Astrocyte of the hippocampus (primary cell): Measurements from ENCODE around the gene ZNF516.
A peak's percentile ranks its signal among the peaks of the same experiment; 100 is the strongest.

Experiments
- DNase-seq: peaks from one replicate; pipeline ENCODE4 v3.0.0; 2011; ENCODE audit warnings: low read depth, low spot score

Gene ZNF516

GRCh38 chr18:76343938-76344569 is 151.0 kb downstream of the ZNF516 start:
- no peak for DNase-seq

- no peak for DNase-seq
Observed at GRCh38 chr18:76340410-76340809, 154.6 kb downstream of the ZNF516 start.

DNA sequence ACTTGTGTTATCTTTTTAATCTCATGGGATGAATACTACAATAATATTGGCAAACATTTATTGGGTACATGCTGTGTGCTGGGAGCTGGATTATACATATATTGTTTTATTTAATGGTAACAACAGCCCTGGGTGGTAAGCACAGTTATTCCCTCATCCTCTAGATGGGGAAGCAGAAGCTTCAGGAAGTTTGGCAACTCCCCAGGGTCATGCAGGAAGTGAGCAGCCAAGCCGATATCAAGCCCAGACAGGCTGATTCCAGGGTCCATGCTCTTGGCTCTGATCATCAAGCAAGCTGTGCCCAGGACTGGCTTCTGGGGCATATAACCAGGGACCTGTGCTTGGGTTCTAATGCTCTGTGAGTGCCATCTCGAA is 155.8 kb downstream of the ZNF516 start:
- DNase-seq: no peak

DNA sequence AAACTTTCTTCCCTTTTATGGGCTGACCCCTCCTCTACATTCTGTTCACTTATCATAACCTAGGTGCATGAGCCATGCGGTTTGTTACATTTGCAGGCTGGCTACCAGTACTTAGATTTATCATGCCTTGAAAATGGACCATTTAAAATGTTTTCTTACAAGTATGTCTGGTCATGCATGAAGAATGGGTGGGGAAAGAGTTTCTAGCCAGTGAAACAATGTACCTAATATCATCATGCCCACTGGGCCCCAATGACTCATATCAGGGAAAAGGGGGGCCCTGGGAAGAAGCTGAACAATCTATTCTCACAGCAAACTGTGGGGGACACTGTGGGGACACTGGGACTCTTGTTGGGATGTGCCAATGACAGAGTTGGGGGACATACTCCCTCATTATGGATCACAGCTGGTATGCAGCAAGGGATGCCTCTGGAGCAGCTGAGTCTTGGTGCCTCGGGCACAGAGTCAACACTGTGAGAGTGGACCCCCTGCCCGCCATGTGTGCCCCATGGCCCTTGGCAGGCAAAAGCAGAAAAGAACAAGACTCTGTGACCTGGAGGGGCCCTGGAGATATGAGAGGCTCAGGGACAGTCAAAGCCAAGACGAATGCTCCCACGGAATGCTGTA is 156.3 kb downstream of the ZNF516 start:
- no peak for DNase-seq

GRCh38 chr18:76338088-76338487 is 157.0 kb downstream of the ZNF516 start:
- no peak for DNase-seq

DNA sequence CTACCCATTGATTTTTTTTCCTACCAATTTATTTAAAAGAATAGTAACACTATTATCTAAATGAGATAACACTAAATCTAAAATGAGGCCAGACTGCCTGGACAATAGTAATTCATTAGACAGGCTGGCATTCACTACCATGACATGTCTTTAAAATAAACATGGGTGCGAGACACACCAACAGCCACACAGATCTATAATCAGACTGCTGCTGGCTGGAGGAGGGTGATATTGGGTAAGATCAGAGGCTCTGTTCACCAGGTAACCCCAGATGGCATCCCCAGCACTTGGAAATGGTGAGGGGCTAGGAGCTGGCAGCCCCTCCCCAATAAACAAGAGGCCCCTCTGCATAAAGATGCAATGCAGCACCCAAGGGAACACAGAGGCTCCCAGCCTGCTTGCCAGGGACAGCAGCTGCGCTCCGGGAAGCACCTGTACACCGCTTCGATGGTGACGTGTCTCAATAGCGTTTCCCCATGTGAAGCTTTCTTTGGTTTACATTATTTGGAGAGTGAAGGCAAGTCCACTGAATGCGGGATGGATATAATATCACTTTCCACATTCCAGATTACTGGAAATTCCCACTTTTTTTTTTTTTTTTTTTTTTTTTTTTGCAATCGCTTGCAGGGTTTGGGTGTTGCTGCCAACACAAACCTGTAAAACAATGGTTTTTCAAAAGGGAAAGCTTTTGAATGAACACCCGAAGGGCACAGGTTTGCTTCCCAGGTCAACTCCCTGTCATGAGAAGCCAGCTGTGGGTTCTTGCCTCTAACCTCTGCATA is 159.0 kb downstream of the ZNF516 start:
- no peak for DNase-seq

DNA sequence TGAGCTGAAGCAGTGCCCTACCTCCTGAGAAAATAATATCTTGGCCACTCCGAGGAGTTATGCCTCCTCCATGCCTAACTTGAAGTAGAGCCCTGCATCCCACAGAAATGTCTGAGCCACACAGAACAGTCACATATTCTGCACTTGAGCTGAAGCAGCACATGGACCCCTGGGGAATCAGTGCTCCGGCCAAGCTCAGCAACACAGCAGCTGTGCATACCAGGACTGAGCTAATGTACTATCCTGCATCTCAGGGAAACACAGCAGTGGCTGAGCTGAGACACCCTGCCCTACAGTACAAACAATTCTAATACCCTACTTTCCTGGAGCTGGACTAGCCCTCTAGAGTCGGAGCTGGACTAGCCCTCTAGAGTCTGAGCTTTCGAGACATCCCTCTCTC is 166.9 kb downstream of the ZNF516 start:
- DNase-seq: no peak

DNA sequence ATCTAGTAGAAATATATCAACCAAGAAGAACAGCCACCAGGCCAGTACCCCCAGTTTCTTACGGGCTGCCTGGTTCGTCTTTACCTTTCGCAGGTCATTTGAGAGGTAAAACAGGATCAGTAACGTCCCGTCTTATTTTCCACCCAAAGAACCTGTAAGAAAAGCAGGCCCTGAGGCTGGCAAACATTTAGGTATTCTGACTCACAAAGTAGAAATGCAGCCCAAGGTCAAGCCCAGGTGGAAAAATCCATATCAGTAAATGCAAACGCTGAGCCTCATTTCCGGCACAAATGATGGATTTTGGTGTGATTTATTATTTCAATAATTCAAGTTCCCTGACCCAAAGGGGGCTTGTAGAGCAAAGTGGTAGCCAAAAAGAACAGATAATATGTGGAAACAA is 171.2 kb downstream of the ZNF516 start:
- no peak for DNase-seq

- DNase-seq: no peak
Observed at GRCh38 chr18:76322686-76323085, 172.4 kb downstream of the ZNF516 start.

DNA sequence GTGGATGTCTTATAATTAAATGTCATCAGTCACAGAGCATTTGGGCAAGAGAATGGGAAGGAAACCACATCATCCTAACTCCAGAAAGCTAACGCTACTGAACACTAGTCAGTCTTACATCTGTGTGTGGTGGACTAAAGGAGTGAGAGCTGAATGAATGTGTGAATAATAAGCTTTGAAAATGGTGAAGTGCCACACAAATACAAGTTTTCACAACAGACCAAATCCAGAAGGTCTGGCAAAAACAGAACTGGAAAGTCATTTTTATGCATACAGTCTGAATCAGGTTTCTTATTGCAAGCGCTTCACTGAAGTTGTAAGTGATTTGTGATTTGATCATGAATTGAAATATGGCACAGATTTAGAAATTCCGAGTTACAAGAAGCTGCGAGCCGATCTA is 175.7 kb downstream of the ZNF516 start:
- DNase-seq: no peak

DNA sequence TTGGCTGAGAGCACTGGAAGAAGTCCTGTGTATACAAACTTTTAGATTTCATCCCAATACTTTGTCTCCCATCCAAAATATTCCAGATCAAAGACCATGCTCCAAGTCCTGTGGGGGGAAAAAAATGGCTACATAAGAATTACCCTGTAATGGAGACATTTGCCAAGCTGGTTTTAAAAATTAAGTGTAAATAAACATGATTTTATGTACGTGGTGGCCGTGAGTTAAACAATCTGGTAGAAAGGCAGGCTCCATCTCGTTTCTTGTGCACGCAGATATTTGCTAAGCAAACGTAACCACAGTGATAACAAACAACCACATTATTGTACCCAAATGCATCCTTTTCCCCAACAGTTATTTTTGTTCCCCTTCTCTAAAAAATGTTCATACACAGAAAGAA is 176.4 kb downstream of the ZNF516 start:
- no peak for DNase-seq

DNA sequence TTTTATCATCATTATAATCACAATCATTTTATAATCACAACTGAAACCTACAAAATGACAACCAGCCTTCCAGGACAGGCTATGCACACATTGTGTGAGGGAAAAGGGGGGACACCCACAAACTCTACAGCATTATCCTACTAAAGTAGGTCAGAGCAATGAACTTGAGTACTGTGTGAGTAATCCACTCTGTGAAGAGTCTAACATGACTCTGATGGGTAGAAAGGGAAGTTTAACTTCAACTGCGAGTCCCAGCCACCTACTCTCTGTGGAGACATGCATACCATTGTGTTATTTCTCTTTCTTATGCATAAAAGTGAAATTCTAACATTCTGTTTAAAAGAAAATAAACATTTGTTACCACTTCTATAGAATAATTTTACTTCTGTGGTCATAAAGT is 177.9 kb downstream of the ZNF516 start:
- no peak for DNase-seq

DNA sequence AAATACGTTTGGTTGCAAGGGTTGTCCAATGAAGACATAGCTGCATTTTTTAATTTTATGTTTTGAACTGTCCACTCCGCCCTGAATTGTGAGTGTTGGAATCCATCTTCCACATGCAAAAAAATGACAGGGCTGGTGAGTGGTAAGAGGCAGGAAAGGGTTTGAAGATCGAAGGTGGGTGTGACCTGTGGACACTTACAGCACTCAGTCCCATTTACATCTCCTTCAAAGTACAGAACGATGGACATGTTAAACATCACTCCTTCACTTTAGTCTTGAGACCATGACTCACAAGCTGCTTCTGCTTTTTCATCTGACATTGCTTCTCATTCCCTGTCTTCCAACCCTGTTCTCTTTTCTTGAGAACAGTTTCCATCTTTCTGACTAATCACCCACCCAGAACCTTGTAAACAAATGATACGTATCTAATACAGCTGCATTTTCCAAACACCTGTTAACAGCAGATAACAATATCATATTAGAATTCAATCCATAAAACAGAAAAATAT is 179.3 kb downstream of the ZNF516 start:
- no peak for DNase-seq

DNA sequence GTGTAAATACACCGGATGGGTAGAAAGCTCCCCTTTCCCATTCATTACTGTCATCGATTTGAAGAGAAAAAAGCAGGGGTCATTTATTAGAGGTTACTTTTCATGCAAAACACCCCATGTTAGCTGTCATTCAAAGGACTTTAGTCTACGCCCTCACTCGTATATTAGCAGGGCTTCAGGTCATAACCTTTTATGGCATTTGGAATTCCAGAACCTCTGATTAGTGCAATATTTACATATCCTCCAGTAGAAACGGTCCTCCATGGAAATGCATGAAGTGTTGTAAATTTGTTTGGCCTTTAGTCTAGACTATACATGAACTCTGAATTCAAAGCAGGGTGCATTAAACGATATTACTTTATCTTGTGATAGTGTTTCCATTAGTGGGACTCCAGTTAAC is 180.5 kb downstream of the ZNF516 start:
- no peak for DNase-seq

GRCh38 chr18:76314015-76314414 is 181.0 kb downstream of the ZNF516 start:
- DNase-seq: peak; percentile 23
